PC-3 (cell line): ENCODE data around the gene GCH1. TPM values are rescaled to one million over a fixed set of nuclear protein-coding genes. Genes with fewer than 3 reads are reported as not detected.

Experiments used
- ATAC-seq: fragments of 200-7000 bp; cut with Tn5 transposase; 2 replicates; pipeline ENCODE4 v1.9.1; 2020; ENCODE audit warnings: mild to moderate bottlenecking, moderate library complexity
- BruUV-seq: library from RNA; stranded (reverse); fragments of 400-500 nt; replicated peaks from 2 replicates; lab custom pipeline; 2021; lab: Mats Ljungman, UMichigan
- CTCF ChIA-PET: fragments of 300-600 bp; sonication (Branson Sonifier 250); formaldehyde crosslinking; loops from one replicate; lab custom pipeline; 2022; ENCODE audit warnings: antibody characterized with exemption; lab: Charles Lee
- POLR2A ChIA-PET: fragments of 300-600 bp; sonication (Branson Sonifier 250); formaldehyde crosslinking; loops from one replicate; lab custom pipeline; 2022; ENCODE audit warnings: antibody characterized with exemption; ENCODE audit not compliant: unreplicated experiment; lab: Charles Lee
- DNase-seq: peaks from one replicate; pipeline ENCODE4 v3.0.0-alpha.2; 2015
- H2AFZ ChIP-seq: fragments of 300-600 bp; sonication (generic); 2 replicates; pipeline ENCODE4 v1.6.0; 2016; ENCODE audit warnings: antibody characterized with exemption, low read length
- H3F3A ChIP-seq: fragments of 300-600 bp; sonication (generic); one replicate; pipeline ENCODE4 v1.6.0; 2017; ENCODE audit warnings: antibody characterized with exemption, low read length, control low read depth, mild to moderate bottlenecking; ENCODE audit not compliant: unreplicated experiment
- H3K27ac ChIP-seq: fragments of 300-600 bp; sonication (generic); 2 replicates; pipeline ENCODE4 v1.5.1; 2016; ENCODE audit warnings: mild to moderate bottlenecking, low read length
- H3K27me3 ChIP-seq: fragments of 300-600 bp; sonication (generic); 2 replicates; pipeline ENCODE4 v1.6.1; 2016; ENCODE audit warnings: low read length, mixed read lengths
- H3K36me3 ChIP-seq: fragments of 300-600 bp; sonication (generic); 2 replicates; pipeline ENCODE4 v1.6.1; 2016; ENCODE audit warnings: low read depth, mixed run types, low read length, mixed read lengths
- H3K4me1 ChIP-seq: fragments of 300-600 bp; sonication (generic); 2 replicates; pipeline ENCODE4 v1.5.1; 2016; ENCODE audit warnings: low read length; ENCODE audit not compliant: insufficient read depth
- H3K4me2 ChIP-seq: fragments of 300-600 bp; sonication (generic); 2 replicates; pipeline ENCODE4 v1.6.0; 2016; ENCODE audit warnings: low read length
- H3K4me3 ChIP-seq: fragments of 300-600 bp; sonication (generic); 2 replicates; pipeline ENCODE4 v1.5.1; 2016; ENCODE audit warnings: mild to moderate bottlenecking, low read length, mixed read lengths
- H3K79me2 ChIP-seq: fragments of 300-600 bp; sonication (generic); 2 replicates; pipeline ENCODE4 v1.6.1; 2017; ENCODE audit warnings: low read length, mixed read lengths
- H3K9ac ChIP-seq: fragments of 300-600 bp; sonication (generic); 2 replicates; pipeline ENCODE4 v1.6.0; 2016; ENCODE audit warnings: mild to moderate bottlenecking, low read length
- H3K9me2 ChIP-seq: fragments of 300-600 bp; sonication (generic); replicated peaks from 2 replicates; pipeline ENCODE4 v1.6.1; 2016; ENCODE audit warnings: mixed run types, low read length, mixed read lengths
- H3K9me3 ChIP-seq: fragments of 300-600 bp; sonication (generic); 2 replicates; pipeline ENCODE4 v1.6.1; 2016; ENCODE audit warnings: low read length, mixed read lengths
- H4K20me1 ChIP-seq: fragments of 300-600 bp; sonication (generic); 2 replicates; pipeline ENCODE4 v1.6.1; 2016; ENCODE audit warnings: low read length, mixed read lengths
- EZH2 ChIP-seq: fragments of 300-600 bp; sonication (generic); IDR thresholded peaks from one replicate; pipeline ENCODE4 v1.6.1; 2017; ENCODE audit warnings: antibody characterized with exemption, mild to moderate bottlenecking, low read length; ENCODE audit not compliant: unreplicated experiment
- EZH2phosphoT487 ChIP-seq: fragments of 300-600 bp; sonication (generic); IDR thresholded peaks from 2 replicates; pipeline ENCODE4 v1.6.1; 2018; ENCODE audit warnings: mild to moderate bottlenecking, antibody characterized with exemption, low read length, borderline replicate concordance
- intact Hi-C: fragments of 100-400 bp; cut with micrococcal nuclease; formaldehyde crosslinking; loops from 2 replicates; pipeline ENCODE4 v1.9.0; 2023
- total RNA-seq: library from RNA; depleted of rRNA; stranded (reverse); fragments of >200 nt; gene quantifications from 2 replicates; pipeline ENCODE4 v1.2.3, GENCODE V29; 2014
- TF ChIP-seq, protein P1 (sequence below): fragments of 300-600 bp; sonication (generic); conservative IDR thresholded peaks from 2 replicates; pipeline ENCODE4 v1.5.1; 2017; ENCODE audit warnings: antibody characterized with exemption, low read depth, mild to moderate bottlenecking, low read length

GCH1 gene
- total RNA-seq, 1 experiment from 2014 or later, result 26.6 TPM

DNA sequence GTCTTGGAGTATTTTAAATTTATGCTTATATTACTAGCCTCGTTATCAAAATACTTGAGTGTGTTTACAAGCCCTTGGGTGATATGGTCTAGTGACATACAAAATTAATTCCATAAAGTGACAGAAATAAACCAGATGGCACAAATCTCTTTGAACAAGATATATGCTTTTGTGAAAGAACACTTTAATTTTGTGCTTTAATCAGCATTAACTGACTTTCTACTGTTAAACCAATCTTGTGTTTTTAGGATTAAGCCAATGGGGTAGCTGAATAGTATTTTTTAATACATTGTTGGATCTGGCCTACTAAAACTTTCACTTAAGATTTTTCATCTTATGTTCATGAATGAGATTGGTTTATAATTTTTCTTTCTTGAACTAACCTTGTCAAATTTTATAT is 30.4 kb upstream of the GCH1 start:
- TF ChIP-seq, protein P1, sequence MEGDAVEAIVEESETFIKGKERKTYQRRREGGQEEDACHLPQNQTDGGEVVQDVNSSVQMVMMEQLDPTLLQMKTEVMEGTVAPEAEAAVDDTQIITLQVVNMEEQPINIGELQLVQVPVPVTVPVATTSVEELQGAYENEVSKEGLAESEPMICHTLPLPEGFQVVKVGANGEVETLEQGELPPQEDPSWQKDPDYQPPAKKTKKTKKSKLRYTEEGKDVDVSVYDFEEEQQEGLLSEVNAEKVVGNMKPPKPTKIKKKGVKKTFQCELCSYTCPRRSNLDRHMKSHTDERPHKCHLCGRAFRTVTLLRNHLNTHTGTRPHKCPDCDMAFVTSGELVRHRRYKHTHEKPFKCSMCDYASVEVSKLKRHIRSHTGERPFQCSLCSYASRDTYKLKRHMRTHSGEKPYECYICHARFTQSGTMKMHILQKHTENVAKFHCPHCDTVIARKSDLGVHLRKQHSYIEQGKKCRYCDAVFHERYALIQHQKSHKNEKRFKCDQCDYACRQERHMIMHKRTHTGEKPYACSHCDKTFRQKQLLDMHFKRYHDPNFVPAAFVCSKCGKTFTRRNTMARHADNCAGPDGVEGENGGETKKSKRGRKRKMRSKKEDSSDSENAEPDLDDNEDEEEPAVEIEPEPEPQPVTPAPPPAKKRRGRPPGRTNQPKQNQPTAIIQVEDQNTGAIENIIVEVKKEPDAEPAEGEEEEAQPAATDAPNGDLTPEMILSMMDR, result no peak
- no peak for TF ChIP-seq EZH2phosphoT487
- no peak for TF ChIP-seq EZH2
- Histone ChIP-seq H3K27me3 (no peaks in the 10 kb centered on the region), H3K4me1 (no peaks in the 10 kb centered on the region), H3K9me2 (no peaks in the 10 kb centered on the region), H3K27ac (no peak overlapping the region), H3K4me3 (no peak overlapping the region), H3K36me3 (peaks cover 6% of the 10 kb centered on the region; the same call in 1 of the 2 replicates), H3F3A (no peaks in the 10 kb centered on the region), H3K79me2 (no peaks in the 10 kb centered on the region), H3K9me3 (no peaks in the 10 kb centered on the region), H2AFZ (no peak overlapping the region), H3K9ac (no peak overlapping the region), H4K20me1 (no peaks in the 10 kb centered on the region), H3K4me2 (no peak overlapping the region)
- no TSS peak for BruUV-seq
- DNase-seq (no peak), ATAC-seq (no peak)
- POLR2A ChIA-PET, result interaction anchor here (0.6 kb wide), 1 partner anchor 121 kb away, joined by 7 read pairs; no protein-coding TSS in a partner anchor
- intact Hi-C loops, result no loop called here
- CTCF ChIA-PET, result interaction anchor here (0.6 kb wide), 1 partner anchor 369 kb away, joined by 3 read pairs; no protein-coding TSS in a partner anchor

DNA sequence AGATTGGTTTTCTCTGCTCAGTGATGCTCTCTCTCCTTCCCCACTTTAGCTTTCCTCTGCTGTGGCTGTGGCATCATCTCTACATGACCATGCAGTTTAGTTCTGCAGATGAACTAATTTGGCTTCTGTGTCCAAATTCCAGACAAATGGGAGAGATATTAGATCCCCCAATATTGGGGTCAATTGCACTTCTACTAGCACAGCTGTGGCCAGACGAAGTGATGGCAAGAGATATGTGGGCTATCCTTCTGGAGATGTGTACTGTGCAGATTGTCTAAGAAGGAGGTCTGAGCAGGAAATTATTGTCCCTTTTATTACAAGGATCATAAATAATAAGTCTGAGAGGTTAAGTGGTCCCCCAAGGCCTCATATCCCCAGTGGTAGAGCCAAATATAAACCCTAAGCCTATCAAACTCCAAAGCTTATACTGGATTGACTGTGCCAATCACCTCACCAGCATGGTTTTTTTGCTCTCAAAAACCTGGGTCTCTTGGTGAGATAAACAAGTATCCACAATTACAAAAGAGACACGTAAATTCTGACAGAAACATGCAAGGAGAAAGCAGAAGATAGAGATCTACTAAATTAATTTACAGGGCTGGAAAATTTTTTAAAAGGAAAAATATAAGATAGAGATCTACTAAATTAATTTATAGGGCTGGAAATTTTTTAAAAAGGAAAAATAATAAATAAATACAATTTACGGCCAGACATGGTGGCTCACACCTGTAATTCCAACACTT is 29.1 kb upstream of the GCH1 start:
- Histone ChIP-seq H3K79me2 (no peaks in the 10 kb centered on the region), H4K20me1 (no peaks in the 10 kb centered on the region), H3K27ac (no peak overlapping the region), H3K9me3 (no peaks in the 10 kb centered on the region), H3K27me3 (no peaks in the 10 kb centered on the region), H3F3A (no peaks in the 10 kb centered on the region), H3K9ac (no peak overlapping the region), H2AFZ (no peak overlapping the region), H3K36me3 (peaks cover 3% of the 10 kb centered on the region; the same call in 1 of the 2 replicates), H3K9me2 (no peaks in the 10 kb centered on the region), H3K4me1 (no peaks in the 10 kb centered on the region), H3K4me2 (no peak overlapping the region), H3K4me3 (no peak overlapping the region)
- ChIA-PET CTCF (no interaction called here), POLR2A (no interaction called here)
- DNase-seq, result no peak
- no peak for ATAC-seq
- intact Hi-C loops, result no loop called here
- TF ChIP-seq EZH2phosphoT487 (no peak), EZH2 (no peak)
- TF ChIP-seq, protein P1, result no peak
- BruUV-seq, result no TSS peak

DNA sequence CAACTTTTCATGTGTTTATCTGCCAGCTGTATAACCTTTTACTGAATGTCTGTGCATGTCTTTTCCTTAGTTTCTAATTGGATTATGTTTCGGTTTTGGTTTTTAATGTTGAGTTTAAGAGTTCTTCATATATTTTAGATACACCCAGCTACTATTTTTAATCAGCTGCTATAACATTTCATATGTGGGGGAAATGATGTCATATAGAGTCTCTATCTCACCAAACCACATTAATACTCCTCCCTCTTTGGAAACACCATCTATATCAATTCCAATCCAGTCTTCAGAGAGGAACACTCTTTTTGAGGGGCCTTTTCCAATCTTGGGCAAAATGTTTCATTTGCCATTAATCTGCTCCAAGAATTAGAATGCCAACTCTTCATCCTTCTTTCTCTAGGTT is 28.5 kb upstream of the GCH1 start:
- H4K20me1 ChIP-seq, result no peaks in the 10 kb centered on the region
- H3K4me3 ChIP-seq, result no peak overlapping the region
- H3K9me2 ChIP-seq, result no peaks in the 10 kb centered on the region
- H3K4me1 ChIP-seq, result no peaks in the 10 kb centered on the region
- no peak overlapping the region for H3K27ac ChIP-seq
- H3K27me3 ChIP-seq, result no peaks in the 10 kb centered on the region
- no peak overlapping the region for H2AFZ ChIP-seq
- BruUV-seq, result no TSS peak
- no peaks in the 10 kb centered on the region for H3K79me2 ChIP-seq
- no peaks in the 10 kb centered on the region for H3K36me3 ChIP-seq
- intact Hi-C loops, result no loop called here
- no peak overlapping the region for H3K9ac ChIP-seq
- CTCF ChIA-PET, result no interaction called here
- no peak for DNase-seq
- H3K9me3 ChIP-seq, result no peaks in the 10 kb centered on the region
- TF ChIP-seq, protein P1, result no peak
- TF ChIP-seq EZH2 (no peak), EZH2phosphoT487 (no peak)
- H3K4me2 ChIP-seq, result no peak overlapping the region
- POLR2A ChIA-PET, result no interaction called here
- ATAC-seq, result no peak
- H3F3A ChIP-seq, result no peaks in the 10 kb centered on the region
